Astrocyte of the spinal cord (primary cell): Measurements from ENCODE around the gene SLC10A7.

Experiments used
- DNase-seq: peaks from one replicate; pipeline ENCODE4 v3.0.0; 2011; ENCODE audit warnings: low read depth, low spot score
- H3K4me3 ChIP-seq: 2 replicates; pipeline ENCODE4 v1.5.1; 2011; ENCODE audit warnings: low read depth, mild to moderate bottlenecking, low read length, moderate library complexity
- CTCF ChIP-seq: IDR thresholded peaks from 2 replicates; pipeline ENCODE4 v1.5.1; 2012; ENCODE audit warnings: low read depth, mild to moderate bottlenecking, low read length, inconsistent platforms
- in situ Hi-C: cut with HindIII; loops from 2 replicates; pipeline ENCODE4 v1.10.0; 2017; ENCODE audit warnings: low sequenced_read_pairs

SLC10A7 gene

DNA sequence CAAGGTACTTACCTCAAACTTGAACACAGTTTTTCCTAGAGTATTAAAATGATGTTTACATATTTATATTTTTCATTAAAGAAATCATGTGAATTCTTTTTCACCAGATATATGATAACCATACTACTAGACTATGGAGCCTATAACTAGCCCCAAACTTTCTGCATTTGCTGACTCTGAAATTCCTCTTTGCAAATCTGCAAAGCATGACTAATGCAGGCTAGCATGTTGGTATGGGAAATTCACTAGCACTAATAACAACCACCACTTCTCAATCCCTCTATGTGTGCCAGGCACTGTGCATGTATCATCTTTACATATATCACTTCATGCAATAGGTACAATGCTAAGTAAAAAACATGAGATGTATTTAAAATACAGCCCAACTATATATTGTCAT lies 51.1 kb downstream of the SLC10A7 start:
- H3K4me3 ChIP-seq: no peak overlapping the region
- no peak for DNase-seq
- no peak for TF ChIP-seq CTCF
- in situ Hi-C loops: no loop called here

GRCh38 chr4:146469022-146469421 lies 52.7 kb downstream of the SLC10A7 start:
- TF ChIP-seq CTCF: no peak
- in situ Hi-C loops: no loop called here
- no peak overlapping the region for H3K4me3 ChIP-seq
- DNase-seq: no peak

GRCh38 chr4:146465628-146466027 lies 56.1 kb downstream of the SLC10A7 start:
- in situ Hi-C loops: no loop called here
- no peak for DNase-seq
- TF ChIP-seq CTCF: no peak
- H3K4me3 ChIP-seq: no peak overlapping the region

DNA sequence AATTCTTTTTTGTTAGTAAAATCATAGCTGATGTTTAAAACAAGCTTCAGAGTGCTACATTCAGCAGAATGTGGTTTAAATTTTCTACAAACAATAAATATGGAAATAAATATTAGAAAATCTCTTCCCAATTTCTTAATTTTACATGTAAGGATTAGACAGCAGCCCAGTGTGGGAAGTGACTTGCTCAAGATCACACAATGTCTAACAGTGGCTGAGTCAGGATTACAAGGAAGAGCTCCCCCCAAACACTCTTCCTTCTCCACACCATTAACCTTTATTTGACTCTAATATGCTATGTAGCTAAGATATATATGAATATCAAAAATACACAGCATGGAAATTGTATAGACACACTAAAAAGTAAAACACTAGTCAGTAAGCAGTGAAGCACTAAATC lies 59.5 kb downstream of the SLC10A7 start:
- in situ Hi-C loops: no loop called here
- no peak for TF ChIP-seq CTCF
- H3K4me3 ChIP-seq: no peak overlapping the region
- no peak for DNase-seq

GRCh38 chr4:146458594-146458993 lies 63.1 kb downstream of the SLC10A7 start:
- in situ Hi-C loops: no loop called here
- no peak overlapping the region for H3K4me3 ChIP-seq
- TF ChIP-seq CTCF: no peak
- DNase-seq: no peak

DNA sequence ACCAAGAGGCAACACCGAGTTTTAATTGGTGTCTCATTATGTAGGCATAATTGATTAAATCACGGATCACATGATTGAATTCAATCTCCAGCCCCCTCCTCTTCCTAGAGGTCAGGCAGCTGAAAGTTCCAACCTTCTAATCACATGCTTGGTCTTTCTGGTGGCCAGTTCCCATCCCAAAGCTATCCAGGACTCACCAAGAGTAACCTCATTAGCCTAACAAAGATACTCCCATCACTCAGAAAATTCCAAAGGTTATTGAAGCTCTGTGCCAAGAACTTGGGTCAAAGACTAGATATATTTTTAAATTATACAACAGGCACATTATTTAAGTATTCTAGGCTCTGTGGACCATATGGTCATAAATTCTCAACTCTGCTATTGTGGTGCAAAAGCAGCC lies 65.1 kb downstream of the SLC10A7 start:
- TF ChIP-seq CTCF: no peak
- no peak for DNase-seq
- in situ Hi-C loops: no loop called here
- H3K4me3 ChIP-seq: no peak overlapping the region

GRCh38 chr4:146453181-146453807 lies 68.4 kb downstream of the SLC10A7 start:
- in situ Hi-C loops: no loop called here
- H3K4me3 ChIP-seq: no peak overlapping the region
- DNase-seq: no peak
- no peak for TF ChIP-seq CTCF
